Measurements from ENCODE around the gene PSMA1.

DNA sequence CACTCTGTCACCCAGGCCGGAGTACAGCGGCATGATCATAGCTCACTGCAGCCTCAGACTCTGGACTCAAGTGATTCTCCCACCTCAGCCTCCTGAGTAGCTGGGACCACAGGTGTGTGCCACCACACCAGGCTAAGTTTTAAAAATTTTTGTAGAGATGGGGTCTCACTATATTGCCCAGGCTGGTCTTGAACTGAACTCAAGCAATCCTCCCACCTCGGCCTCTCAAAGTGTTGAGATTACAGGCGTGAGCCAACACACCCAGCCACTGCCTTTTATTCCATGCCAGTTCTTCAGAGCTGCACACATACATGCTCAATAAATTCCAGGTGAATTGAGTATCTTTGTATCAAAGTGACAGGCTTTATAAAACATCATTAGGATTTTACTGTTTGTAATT, 18.1 kb downstream of the PSMA1 start:
- TF ChIP-seq KLF8 (tag by site-specific recombination; IDR thresholded peaks at IDR 0.05) (no peak), ZNF626 (tag by site-specific recombination; IDR thresholded peaks at IDR 0.05) (no peak)
- TF ChIP-seq, protein P1, sequence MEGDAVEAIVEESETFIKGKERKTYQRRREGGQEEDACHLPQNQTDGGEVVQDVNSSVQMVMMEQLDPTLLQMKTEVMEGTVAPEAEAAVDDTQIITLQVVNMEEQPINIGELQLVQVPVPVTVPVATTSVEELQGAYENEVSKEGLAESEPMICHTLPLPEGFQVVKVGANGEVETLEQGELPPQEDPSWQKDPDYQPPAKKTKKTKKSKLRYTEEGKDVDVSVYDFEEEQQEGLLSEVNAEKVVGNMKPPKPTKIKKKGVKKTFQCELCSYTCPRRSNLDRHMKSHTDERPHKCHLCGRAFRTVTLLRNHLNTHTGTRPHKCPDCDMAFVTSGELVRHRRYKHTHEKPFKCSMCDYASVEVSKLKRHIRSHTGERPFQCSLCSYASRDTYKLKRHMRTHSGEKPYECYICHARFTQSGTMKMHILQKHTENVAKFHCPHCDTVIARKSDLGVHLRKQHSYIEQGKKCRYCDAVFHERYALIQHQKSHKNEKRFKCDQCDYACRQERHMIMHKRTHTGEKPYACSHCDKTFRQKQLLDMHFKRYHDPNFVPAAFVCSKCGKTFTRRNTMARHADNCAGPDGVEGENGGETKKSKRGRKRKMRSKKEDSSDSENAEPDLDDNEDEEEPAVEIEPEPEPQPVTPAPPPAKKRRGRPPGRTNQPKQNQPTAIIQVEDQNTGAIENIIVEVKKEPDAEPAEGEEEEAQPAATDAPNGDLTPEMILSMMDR (tag by site-specific recombination; IDR thresholded peaks at IDR 0.05) = no peak
